Spleen (tissue), 11 donors: ENCODE results near the gene ALS2. TPM values are rescaled to one million over a fixed set of nuclear protein-coding genes. Genes with fewer than 3 reads are reported as not detected.

Source experiments
- DNase-seq: peaks from one replicate; pipeline ENCODE4 v3.0.0-alpha.2; 2020
- H3K27ac ChIP-seq, 8 donors: fragments of 200-600 bp; sonication (generic) in 7 of 8; 1 replicate in 4 of 8; 2 replicates in 4 of 8; pipeline versions ENCODE4 v1.5.0 to v1.8.0; 2016 to 2021; ENCODE audit warnings: inconsistent platforms in 4 of 8, mild to moderate bottlenecking in 4 of 8, moderate library complexity in 1 of 8
- H3K27me3 ChIP-seq, 7 donors: fragments of 200-600 bp; sonication (generic) in 6 of 7; replicated peaks in 1 of 7; 1 replicate in 4 of 7; 2 replicates in 3 of 7; pipeline versions ENCODE4 v1.5.0 to v1.8.0; 2016 to 2021; ENCODE audit warnings: inconsistent platforms in 3 of 7, mild to moderate bottlenecking in 1 of 7
- H3K36me3 ChIP-seq, 6 donors: fragments of 200-600 bp; sonication (generic) in 5 of 6; 1 replicate in 4 of 6; 2 replicates in 2 of 6; pipeline versions ENCODE4 v1.5.0 to v1.8.0; 2016 to 2021; ENCODE audit warnings: inconsistent platforms in 2 of 6
- H3K4me1 ChIP-seq, 6 donors: fragments of 200-600 bp; sonication (generic) in 5 of 6; 1 replicate in 3 of 6; 2 replicates in 3 of 6; pipeline versions ENCODE4 v1.5.0 to v1.8.0; 2016 to 2021; ENCODE audit warnings: inconsistent platforms in 3 of 6
- H3K4me3 ChIP-seq, 8 donors: fragments of 200-600 bp; sonication (generic) in 7 of 8; 1 replicate in 4 of 8; 2 replicates in 4 of 8; pipeline versions ENCODE4 v1.5.0 to v1.8.0; 2016 to 2021; ENCODE audit warnings: inconsistent platforms in 4 of 8, mild to moderate bottlenecking in 4 of 8, moderate library complexity in 2 of 8
- H3K9me3 ChIP-seq, 8 donors: fragments of 200-600 bp; sonication (generic) in 7 of 8; 1 replicate in 4 of 8; 2 replicates in 4 of 8; pipeline versions ENCODE4 v1.5.0 to v1.8.0; 2016 to 2021; ENCODE audit warnings: inconsistent platforms in 4 of 8
- POLR2A ChIP-seq, 3 donors: fragments of 450-650 bp; IDR thresholded peaks; one replicate each; pipeline ENCODE4 v1.5.1; 2017; ENCODE audit warnings: antibody characterized with exemption in 3 of 3, mild to moderate bottlenecking in 1 of 3
- POLR2AphosphoS5 ChIP-seq, 3 donors: sonication (generic); formaldehyde crosslinking; IDR thresholded peaks; one replicate each; pipeline ENCODE4 v1.5.1; 2017; ENCODE audit warnings: antibody characterized with exemption in 3 of 3
- WGBS, 5 donors: extraction: QIAGEN DNeasy Blood & Tissue Kit in 3 of 5; methylation state at CpG; one replicate each; pipeline versions ENCODE4 v1.1.5 to v1.1.7; 2013 to 2018; 5-methylcytosine and 5-hydroxymethylcytosine counted together
- intact Hi-C: fragments of 100-400 bp; cut with DNase I; formaldehyde crosslinking; loops from one replicate; pipeline ENCODE4 v1.15.0; 2023; ENCODE audit warnings: low total_unique reads
- polyA plus RNA-seq, 3 donors: library from polyadenylated mRNA; stranded (reverse); fragments of 200-250 nt; gene quantifications; one replicate each; pipeline ENCODE4 v1.2.1, GENCODE V29; 2013
- total RNA-seq, 7 donors: library from RNA; depleted of rRNA in 3 of 7; stranded (reverse); fragments of >200 nt in 3 of 7; fragmentation: NEBNext Ultra II Directional in 4 of 7; extraction: Animal tissue kit (Norgen Biotek cat#: 25700) in 4 of 7; gene quantifications; one replicate each; pipeline versions ENCODE4 v1.1.0 to v1.2.1, GENCODE V29; 2016 to 2021
- TF ChIP-seq, protein P1 (sequence below), 11 experiments: fragments of 200-600 bp in 7 of 11; fragments of 450-650 bp in 4 of 11; sonication (generic) in 4 of 11; IDR thresholded peaks in 8 of 11; conservative IDR thresholded peaks in 3 of 11; 1 replicate in 7 of 11; 2 replicates in 4 of 11; pipeline versions ENCODE4 v1.4.0 to v1.8.0; 2016 to 2021; ENCODE audit warnings: antibody characterized with exemption in 11 of 11, inconsistent platforms in 4 of 11, mild to moderate bottlenecking in 1 of 11
- donor health status: healthy with polysubstance abuse.
- donor health status: DM: no; HTN: no; CAD: no; lungs with moderate emphysema.
- donor health status: DM: no; HTN: no; CAD: no.
- donor health status: Bipolar disorder and iron deficiency.
- donor health status: healthy.
- donor health status: DM: no; HTN: no; CAD: no.
- donor health status: DM: yes; HTN: yes; CAD: no.

The ALS2 gene
- total and polyA plus RNA-seq, 10 donors: 2.7 to 32.7 (median 16.0) TPM

DNA sequence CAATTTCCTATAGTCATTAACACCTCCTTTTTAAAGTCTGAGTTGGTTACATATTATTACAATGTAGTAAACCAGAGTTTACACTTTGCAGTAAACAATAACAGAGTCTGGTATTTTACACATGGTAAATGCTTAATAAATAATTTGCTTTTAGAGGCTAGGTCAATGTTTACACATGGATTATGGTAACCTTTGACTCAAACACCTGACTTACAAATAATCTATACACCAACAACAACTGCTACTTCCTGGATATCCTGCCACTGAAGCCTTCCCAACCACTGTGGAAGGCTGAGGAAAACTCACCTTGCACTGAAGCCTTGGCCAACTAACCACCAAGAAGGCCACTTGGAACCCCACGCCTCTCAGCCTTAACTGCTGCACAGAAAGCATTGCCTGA is 5.4 kb downstream of the ALS2 start:
- no peaks in the 10 kb centered on the region for H3K36me3 ChIP-seq
- no peaks in the 10 kb centered on the region for H3K9me3 ChIP-seq
- no peak overlapping the region for H3K27ac ChIP-seq
- no peak for DNase-seq
- 91 to 100% (median 94%) methylated on average over 1 of the region's 1 CpG for WGBS, 5 donors
- H3K27me3 ChIP-seq: no peaks in the 10 kb centered on the region
- TF ChIP-seq, protein P1, sequence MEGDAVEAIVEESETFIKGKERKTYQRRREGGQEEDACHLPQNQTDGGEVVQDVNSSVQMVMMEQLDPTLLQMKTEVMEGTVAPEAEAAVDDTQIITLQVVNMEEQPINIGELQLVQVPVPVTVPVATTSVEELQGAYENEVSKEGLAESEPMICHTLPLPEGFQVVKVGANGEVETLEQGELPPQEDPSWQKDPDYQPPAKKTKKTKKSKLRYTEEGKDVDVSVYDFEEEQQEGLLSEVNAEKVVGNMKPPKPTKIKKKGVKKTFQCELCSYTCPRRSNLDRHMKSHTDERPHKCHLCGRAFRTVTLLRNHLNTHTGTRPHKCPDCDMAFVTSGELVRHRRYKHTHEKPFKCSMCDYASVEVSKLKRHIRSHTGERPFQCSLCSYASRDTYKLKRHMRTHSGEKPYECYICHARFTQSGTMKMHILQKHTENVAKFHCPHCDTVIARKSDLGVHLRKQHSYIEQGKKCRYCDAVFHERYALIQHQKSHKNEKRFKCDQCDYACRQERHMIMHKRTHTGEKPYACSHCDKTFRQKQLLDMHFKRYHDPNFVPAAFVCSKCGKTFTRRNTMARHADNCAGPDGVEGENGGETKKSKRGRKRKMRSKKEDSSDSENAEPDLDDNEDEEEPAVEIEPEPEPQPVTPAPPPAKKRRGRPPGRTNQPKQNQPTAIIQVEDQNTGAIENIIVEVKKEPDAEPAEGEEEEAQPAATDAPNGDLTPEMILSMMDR (IDR thresholded peaks at IDR 0.05 in 8 of 11, conservative IDR thresholded peaks at IDR 0.05 in 3 of 11): no peak
- no peak for TF ChIP-seq POLR2AphosphoS5 (IDR thresholded peaks at IDR 0.05)
- no peak for TF ChIP-seq POLR2A (IDR thresholded peaks at IDR 0.05)
- H3K4me1 ChIP-seq: peaks cover 7 to 33% (median 14%) of the 10 kb centered on the region in 6 donors
- intact Hi-C loops: no loop called here
- no peak overlapping the region for H3K4me3 ChIP-seq

DNA sequence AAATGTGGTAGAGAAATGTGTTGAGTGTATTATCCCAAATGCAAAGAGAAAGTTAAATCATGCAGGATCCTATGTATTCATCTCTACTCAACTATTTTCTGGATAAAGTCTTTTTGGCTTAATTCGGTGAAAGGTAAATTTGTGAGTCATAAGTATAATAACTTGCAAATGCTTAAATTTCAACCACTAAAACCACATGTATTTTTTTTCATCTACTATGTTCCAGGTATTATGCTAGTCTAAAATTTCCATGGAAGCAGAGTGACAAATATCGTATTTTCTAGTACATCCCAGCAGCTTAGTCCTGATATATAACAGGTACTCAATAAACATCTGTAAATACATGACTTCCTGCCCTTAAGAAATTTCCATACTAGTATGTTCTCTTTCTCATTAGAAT is 6.2 kb downstream of the ALS2 start:
- 72 to 79% (median 77%) methylated on average over 2 of the region's 2 CpGs for WGBS, 5 donors
- Histone ChIP-seq H3K36me3 (no peaks in the 10 kb centered on the region), H3K4me3 (no peak overlapping the region), H3K27me3 (no peaks in the 10 kb centered on the region), H3K9me3 (no peaks in the 10 kb centered on the region), H3K4me1 (peaks cover 1 to 25% (median 7%) of the 10 kb centered on the region in 6 donors), H3K27ac (no peak overlapping the region)
- no peak for TF ChIP-seq POLR2A (IDR thresholded peaks at IDR 0.05)
- TF ChIP-seq, protein P1 (IDR thresholded peaks at IDR 0.05 in 8 of 11, conservative IDR thresholded peaks at IDR 0.05 in 3 of 11): no peak
- TF ChIP-seq POLR2AphosphoS5 (IDR thresholded peaks at IDR 0.05): no peak
- intact Hi-C loops: no loop called here
- DNase-seq: no peak

DNA sequence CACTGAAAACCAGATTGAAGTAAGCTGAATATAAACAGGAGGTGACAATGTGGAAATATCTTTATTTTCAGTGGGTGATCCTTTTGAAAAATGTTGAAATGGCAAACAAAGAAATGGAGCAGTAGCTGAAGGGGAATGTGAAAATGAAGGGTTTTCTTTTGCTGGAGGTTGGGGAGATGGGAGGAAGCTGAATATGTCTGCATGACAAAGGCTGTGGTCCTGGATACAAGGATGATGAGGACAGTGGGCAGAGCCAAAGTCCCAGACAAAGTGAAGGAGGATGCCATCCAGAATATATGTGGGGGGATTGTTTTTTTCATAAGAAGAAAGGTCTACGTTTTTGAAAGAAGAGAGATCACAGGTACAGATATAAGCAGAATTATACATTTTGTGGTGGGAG is 6.7 kb downstream of the ALS2 start:
- Histone ChIP-seq H3K36me3 (no peaks in the 10 kb centered on the region), H3K9me3 (no peaks in the 10 kb centered on the region), H3K27ac (no peak overlapping the region), H3K4me1 (peaks cover 0 to 19% (median 3%) of the 10 kb centered on the region in 6 donors), H3K4me3 (no peak overlapping the region), H3K27me3 (no peaks in the 10 kb centered on the region)
- intact Hi-C loops: no loop called here
- 76 to 94% (median 87%) methylated on average over 1 of the region's 1 CpG for WGBS, 5 donors
- no peak for DNase-seq
- TF ChIP-seq POLR2AphosphoS5 (IDR thresholded peaks at IDR 0.05) (no peak), POLR2A (IDR thresholded peaks at IDR 0.05) (no peak)
- TF ChIP-seq, protein P1 (IDR thresholded peaks at IDR 0.05 in 8 of 11, conservative IDR thresholded peaks at IDR 0.05 in 3 of 11): no peak

DNA sequence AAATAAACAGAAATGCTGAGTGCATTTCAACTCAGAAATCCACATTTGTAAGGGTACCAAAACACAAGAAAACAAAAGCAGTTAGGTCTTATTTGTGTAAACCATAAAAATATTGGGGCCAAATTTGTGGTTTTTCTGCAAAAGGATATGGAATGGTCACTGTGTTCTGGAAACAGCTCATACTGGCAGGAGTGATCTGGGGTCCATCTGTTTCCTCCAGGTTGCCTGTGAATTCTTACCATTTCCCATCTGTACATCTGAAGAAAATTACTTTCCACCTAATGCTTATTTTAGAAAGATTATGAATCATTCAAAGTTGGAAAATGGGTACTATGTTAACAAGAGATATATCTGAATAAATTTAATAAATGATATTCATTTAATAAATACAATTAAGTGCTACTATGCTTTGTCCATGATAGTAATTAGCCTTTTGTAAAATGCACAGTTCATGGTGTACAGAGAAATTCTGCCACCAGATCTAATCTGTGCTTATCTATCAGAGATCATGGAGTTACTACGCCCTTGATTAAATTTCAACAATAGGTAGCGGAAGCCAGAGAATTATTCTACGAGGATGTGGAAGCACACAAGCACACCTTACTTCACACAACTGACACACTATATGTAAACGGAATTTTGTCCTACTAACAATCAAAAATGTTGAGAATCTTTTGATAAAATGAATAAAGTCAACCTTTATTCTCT is 10.9 kb downstream of the ALS2 start:
- no peaks in the 10 kb centered on the region for H3K9me3 ChIP-seq
- intact Hi-C loops: no loop called here
- H3K27me3 ChIP-seq: no peaks in the 10 kb centered on the region
- no peak for TF ChIP-seq POLR2A (IDR thresholded peaks at IDR 0.05)
- no peak for TF ChIP-seq POLR2AphosphoS5 (IDR thresholded peaks at IDR 0.05)
- TF ChIP-seq, protein P1 (IDR thresholded peaks at IDR 0.05 in 8 of 11, conservative IDR thresholded peaks at IDR 0.05 in 3 of 11): no peak
- H3K36me3 ChIP-seq: peaks cover 0 to 25% (median 5%) of the 10 kb centered on the region in 6 donors
- no peaks in the 10 kb centered on the region for H3K4me1 ChIP-seq
- H3K4me3 ChIP-seq: no peak overlapping the region
- no peak for DNase-seq
- no peak overlapping the region for H3K27ac ChIP-seq
- WGBS, 5 donors: 76 to 82% (median 81%) methylated on average over 4 of the region's 4 CpGs
